K562 (cell line): Measurements from ENCODE around the gene ZMYM4. TPM values are rescaled to one million over a fixed set of nuclear protein-coding genes. Genes with fewer than 3 reads are reported as not detected.

Source experiments
- ATAC-seq: fragments of 200-7000 bp; cut with Tn5 transposase; 3 replicates; pipeline ENCODE4 v1.9.1; 2020; ENCODE audit warnings: moderate library complexity
- BruUV-seq: library from RNA; stranded (reverse); fragments of 400-500 nt; replicated peaks from 2 replicates; lab custom pipeline; 2021; lab: Mats Ljungman, UMichigan
- CTCF ChIA-PET: fragments of 300-600 bp; formaldehyde crosslinking; extraction: SDS; loops from one replicate; lab custom pipeline; 2021; ENCODE audit warnings: low intra/inter-chr PET ratio; lab: Yijun Ruan, JAX
- POLR2A ChIA-PET: fragments of 300-600, 350-650 bp; sonication (Branson Sonifier 250); formaldehyde crosslinking; extraction: SDS; loops from one replicate; lab custom pipeline; 2021; ENCODE audit warnings: antibody characterized with exemption, inconsistent platforms; lab: Yijun Ruan, JAX
- DNase-seq, 4 experiments: peaks; one replicate each; pipeline versions ENCODE4 v3.0.0 to v3.0.0-alpha.2; 2011 to 2018; ENCODE audit warnings: low spot score in 3 of 4, mixed read lengths in 3 of 4; ENCODE audit errors: extremely low read depth in 1 of 4
- FAIRE-seq: peaks from 2 replicates; lab custom pipeline; 2011; peaks lifted over from hg19 to GRCh38; lab: Jason Lieb, UNC
- H2AFZ ChIP-seq: 2 replicates; pipeline ENCODE4 v1.6.0; 2011; ENCODE audit warnings: low read depth, low read length, control low read depth, inconsistent platforms
- H3K27ac ChIP-seq: fragments of 200-600 bp; 3 replicates; pipeline ENCODE4 v1.8.0; 2011; ENCODE audit warnings: low read depth, mild to moderate bottlenecking, control low read depth, inconsistent platforms, low read length, moderate library complexity, mixed read lengths; ENCODE audit errors: extremely low read depth
- H3K27me3 ChIP-seq, 2 experiments: fragments of 300-600 bp in 1 of 2; 2 replicates in 1 of 2; 3 replicates in 1 of 2; pipeline versions ENCODE4 v1.6.0 to v1.8.0; 2011; ENCODE audit warnings: inconsistent platforms in 2 of 2, low read length in 2 of 2, mild to moderate bottlenecking in 1 of 2, mixed read lengths in 1 of 2, moderate library complexity in 1 of 2; ENCODE audit not compliant: control insufficient read depth in 2 of 2, insufficient read depth in 2 of 2
- H3K36me3 ChIP-seq: fragments of 300-600 bp; 3 replicates; pipeline ENCODE4 v1.8.0; 2011; ENCODE audit warnings: mild to moderate bottlenecking, low read length, inconsistent platforms; ENCODE audit not compliant: control insufficient read depth, insufficient read depth
- H3K4me1 ChIP-seq, 2 experiments: fragments of 200-600 bp in 1 of 2; replicated peaks in 1 of 2; 2 replicates in 1 of 2; 3 replicates in 1 of 2; pipeline versions ENCODE4 v1.5.1 to v1.8.0; 2011; ENCODE audit warnings: inconsistent platforms in 2 of 2, low read length in 2 of 2, mild to moderate bottlenecking in 1 of 2, mixed read lengths in 1 of 2, moderate library complexity in 1 of 2; ENCODE audit not compliant: control insufficient read depth in 2 of 2, insufficient read depth in 2 of 2
- H3K4me2 ChIP-seq: 2 replicates; pipeline ENCODE4 v1.6.1; 2011; ENCODE audit warnings: low read length, control low read depth, inconsistent platforms, mixed read lengths; ENCODE audit not compliant: insufficient read depth
- H3K4me3 ChIP-seq: fragments of 200-600 bp; sonication (generic), shearing (Covaris generic); 2 replicates; pipeline ENCODE4 v1.5.1; 2016; ENCODE audit warnings: control low read depth, inconsistent platforms
- H3K79me2 ChIP-seq: fragments of 200-600 bp; 3 replicates; pipeline ENCODE4 v1.8.0; 2011; ENCODE audit warnings: low read length, inconsistent platforms; ENCODE audit not compliant: control insufficient read depth, insufficient read depth
- H3K9ac ChIP-seq, 2 experiments: 2 replicates each; pipeline versions ENCODE4 v1.6.0 to v1.6.1; 2011; ENCODE audit warnings: low read depth in 2 of 2, low read length in 2 of 2, control low read depth in 1 of 2, inconsistent platforms in 1 of 2, mild to moderate bottlenecking in 1 of 2, mixed read lengths in 1 of 2; ENCODE audit not compliant: insufficient read depth in 1 of 2
- H3K9me1 ChIP-seq: one replicate; pipeline ENCODE4 v1.6.0; 2011; ENCODE audit warnings: inconsistent platforms, mild to moderate bottlenecking, low read length, moderate library complexity; ENCODE audit not compliant: control insufficient read depth, insufficient read depth
- H3K9me3 ChIP-seq: replicated peaks from 2 replicates; pipeline ENCODE4 v1.5.1; 2011; ENCODE audit warnings: low read depth, low read length, inconsistent platforms; ENCODE audit not compliant: control insufficient read depth, insufficient read depth
- H4K20me1 ChIP-seq: replicated peaks from 2 replicates; pipeline ENCODE4 v1.6.1; 2011; ENCODE audit warnings: low read length, inconsistent platforms, mixed read lengths; ENCODE audit not compliant: control insufficient read depth, insufficient read depth
- ERF ChIP-seq: fragments of 450-650 bp; formaldehyde crosslinking; IDR thresholded peaks from 2 replicates; pipeline ENCODE4 v1.4.0; 2020; ENCODE audit warnings: mild to moderate bottlenecking, mixed read lengths
- ZNF134 ChIP-seq: fragments of 250-450 bp; sonication (Bioruptor Pico); conservative IDR thresholded peaks from 2 replicates; pipeline ENCODE4 v1.4.0; 2020
- ZNF384 ChIP-seq: IDR thresholded peaks from 2 replicates; pipeline ENCODE4 v1.6.1; 2012; ENCODE audit warnings: low read depth, low read length, improper control_type of control experiment
- ZNF766 ChIP-seq: fragments of 200-800 bp; sonication (Bioruptor generic); conservative IDR thresholded peaks from 2 replicates; pipeline ENCODE4 v1.6.1; 2016; ENCODE audit warnings: missing genetic modification characterization, missing compliant biosample characterization
- ZNF780A ChIP-seq: fragments of 250-450 bp; sonication (Bioruptor Pico); IDR thresholded peaks from 2 replicates; pipeline ENCODE4 v1.5.0; 2021; ENCODE audit warnings: mild to moderate bottlenecking
- WGBS: fragments of 100-300 bp; shearing (Covaris generic); methylation state at CpG from one replicate; pipeline ENCODE4 v1.1.6; 2016; ENCODE audit warnings: low coverage, mixed read lengths; ENCODE audit not compliant: insufficient coverage; ENCODE audit errors: missing lambda C conversion rate; 5-methylcytosine and 5-hydroxymethylcytosine counted together
- in situ Hi-C: fragments of 300-500 bp; cut with MboI; formaldehyde crosslinking; loops from 4 replicates; pipeline ENCODE4 v1.15.0; 2018; ENCODE audit warnings: inconsistent platforms, mixed read lengths
- intact Hi-C: fragments of 100-400 bp; cut with micrococcal nuclease; formaldehyde crosslinking; loops from 2 replicates; pipeline ENCODE4 v1.14.2; 2022
- polyA plus RNA-seq, 8 experiments: library from polyadenylated mRNA; depleted of rRNA in 4 of 8; stranded (reverse) in 5 of 8; unstranded in 3 of 8; fragments of >200 nt; fragmentation: Nextera tagmentation in 2 of 8; fragmentation: Illumina TruSeq in 1 of 8; extraction: Ambion mirVana in 2 of 8; extraction: Trizol in 1 of 8; gene quantifications; 2 replicates each; pipeline versions ENCODE4 v1.2.1 to v1.2.3, GENCODE V29; 2011 to 2014; ENCODE audit warnings: inconsistent platforms in 1 of 8, missing spikeins in 1 of 8
- total RNA-seq, 7 experiments: library from RNA; depleted of rRNA in 6 of 7; stranded (reverse); fragments of >200 nt in 6 of 7; fragmentation: Illumina TruSeq in 2 of 7; extraction: Trizol in 2 of 7; gene quantifications; 2 replicates each; pipeline versions ENCODE4 v1.2.1 to v1.2.3, GENCODE V29; 2011 to 2021; ENCODE audit warnings: low replicate concordance in 1 of 7
- TF ChIP-seq, protein P1 (sequence below): fragments of 250-450 bp; sonication (Bioruptor Pico); IDR thresholded peaks from 2 replicates; pipeline ENCODE4 v1.8.0; 2021; ENCODE audit warnings: moderate library complexity, mild to moderate bottlenecking, inconsistent platforms

The ZMYM4 gene
- total and polyA plus RNA-seq, 9 of the 15 experiments (the other 6 are each of a cell fraction or from before 2014, with no cell fraction given) = 15.2 to 77.2 (median 63.3) TPM

GRCh38 chr1:35294809-35295208 lies 26.3 kb downstream of the ZMYM4 start:
- Histone ChIP-seq H2AFZ (no peak overlapping the region), H3K27me3 (no peaks in the 10 kb centered on the region), H3K4me1 (no peaks in the 10 kb centered on the region), H3K9me1 (no peaks in the 10 kb centered on the region), H3K4me3 (no peak overlapping the region), H3K9ac (no peak overlapping the region), H3K36me3 (peaks cover 69% of the 10 kb centered on the region), H4K20me1 (no peaks in the 10 kb centered on the region; the same call in 1 of the 2 replicates), H3K9me3 (no peaks in the 10 kb centered on the region), H3K27ac (no peak overlapping the region), H3K4me2 (no peak overlapping the region), H3K79me2 (peaks cover 37% of the 10 kb centered on the region)
- DNase-seq (no peak), ATAC-seq (no peak), FAIRE-seq (no peak)
- no TSS peak for BruUV-seq
- TF ChIP-seq ERF = no peak
- TF ChIP-seq ZNF384 = no peak
- no peak for TF ChIP-seq ZNF780A (CRISPR knock-in tag)
- in situ Hi-C loops (no loop called here), intact Hi-C loops (no loop called here)
- WGBS = 91% methylated on average over 2 of the region's 2 CpGs
- CTCF ChIA-PET = no interaction called here
- POLR2A ChIA-PET = no interaction called here

GRCh38 chr1:35297886-35298285 lies 29.4 kb downstream of the ZMYM4 start:
- H3K4me2 ChIP-seq = no peak overlapping the region
- H3K4me1 ChIP-seq = no peaks in the 10 kb centered on the region
- FAIRE-seq (no peak), ATAC-seq (no peak), DNase-seq (no peak)
- H4K20me1 ChIP-seq = no peaks in the 10 kb centered on the region
- H3K9me1 ChIP-seq = no peaks in the 10 kb centered on the region
- in situ Hi-C loops = no loop called here
- 90% methylated on average over 2 of the region's 2 CpGs for WGBS
- intact Hi-C loops = loop anchor here (2.0 kb wide), 1 partner anchor 95 kb away; no protein-coding TSS in a partner anchor
- H3K9me3 ChIP-seq = no peaks in the 10 kb centered on the region
- H3K4me3 ChIP-seq = no peak overlapping the region
- peaks cover 62% of the 10 kb centered on the region for H3K36me3 ChIP-seq
- no TSS peak for BruUV-seq
- no peak overlapping the region for H2AFZ ChIP-seq
- POLR2A ChIA-PET = interaction anchor here (1.5 kb wide), 1 partner anchor 110 kb away, joined by 4 read pairs; no protein-coding TSS in a partner anchor
- H3K27me3 ChIP-seq = no peaks in the 10 kb centered on the region
- TF ChIP-seq, protein P1, sequence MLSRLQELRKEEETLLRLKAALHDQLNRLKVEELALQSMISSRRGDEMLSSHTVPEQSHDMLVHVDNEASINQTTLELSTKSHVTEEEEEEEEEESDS (CRISPR knock-in tag) = no peak
- no peak for TF ChIP-seq ZNF766 (CRISPR knock-in tag)
- no peak for TF ChIP-seq ZNF134 (CRISPR knock-in tag)
- no peak overlapping the region for H3K27ac ChIP-seq
- CTCF ChIA-PET = interaction anchor here (0.8 to 1.6 kb wide), 3 partner anchors 96 to 444 kb away, joined by 3 to 11 read pairs (median 3); no protein-coding TSS in a partner anchor
- H3K9ac ChIP-seq = no peak overlapping the region
- H3K79me2 ChIP-seq = peaks cover 22% of the 10 kb centered on the region
